Chondrocyte (in vitro differentiated cells): Measurements from ENCODE around the gene ZFP36L2. TPM values are rescaled to one million over a fixed set of nuclear protein-coding genes. Genes with fewer than 3 reads are reported as not detected.

Source experiments
- DNase-seq: peaks from one replicate; pipeline ENCODE4 v3.0.0; 2021; ENCODE audit warnings: mixed read lengths, low spot score
- H3K27ac Mint-ChIP-seq: one replicate; pipeline ENCODE4 v1.8.0; 2021; ENCODE audit warnings: mild to moderate bottlenecking, moderate library complexity, mixed read lengths; ENCODE audit not compliant: unreplicated experiment
- H3K27me3 Mint-ChIP-seq: 2 replicates; pipeline ENCODE4 v1.8.0; 2021; ENCODE audit warnings: low read depth, mixed read lengths
- H3K36me3 Mint-ChIP-seq: 2 replicates; pipeline ENCODE4 v1.8.0; 2021; ENCODE audit warnings: low read depth, mixed read lengths
- H3K4me1 Mint-ChIP-seq: 2 replicates; pipeline ENCODE4 v1.8.0; 2021; ENCODE audit warnings: low read depth, mild to moderate bottlenecking, mixed read lengths
- H3K4me3 Mint-ChIP-seq: one replicate; pipeline ENCODE4 v1.8.0; 2021; ENCODE audit warnings: mild to moderate bottlenecking, moderate library complexity, mixed read lengths; ENCODE audit not compliant: unreplicated experiment
- H3K9me3 Mint-ChIP-seq: 2 replicates; pipeline ENCODE4 v1.8.0; 2021; ENCODE audit warnings: low read depth, mixed read lengths
- total RNA-seq: library from RNA; stranded (reverse); gene quantifications from 3 replicates; pipeline ENCODE4 v1.2.1, GENCODE V29; 2021
- TF ChIP-seq, protein P1 (sequence below): fragments of 200-600 bp; sonication (generic); IDR thresholded peaks from 2 replicates; pipeline ENCODE4 v1.5.0; 2021; ENCODE audit warnings: antibody characterized with exemption, mild to moderate bottlenecking, moderate library complexity

The ZFP36L2 gene
- total RNA-seq, 1 donor from 2014 or later = 98.3 TPM

DNA sequence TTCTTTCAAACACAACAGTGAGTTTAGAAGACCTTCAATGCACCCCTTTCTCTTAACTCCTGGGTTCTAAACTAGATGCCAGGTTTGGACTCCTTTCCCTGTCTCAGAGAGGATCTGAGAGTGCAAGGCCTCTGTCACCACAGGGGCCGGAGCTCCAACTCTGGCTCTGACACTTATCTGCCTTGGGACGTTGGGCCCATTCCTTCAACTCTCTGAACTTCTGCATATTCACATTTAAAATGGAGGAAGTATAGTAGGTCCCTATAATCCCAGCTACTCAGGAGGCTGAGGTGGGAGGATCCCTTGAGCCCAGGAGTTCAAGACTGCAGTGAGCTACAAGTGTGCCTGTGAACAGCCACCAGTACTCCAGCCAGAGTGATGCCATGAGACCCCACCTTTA, 44.1 kb upstream of the ZFP36L2 start:
- DNase-seq = no peak
- Mint-ChIP-seq H3K27ac (peak overlapping the region; percentile 94), H3K27me3 (no peaks in the 10 kb centered on the region), H3K4me1 (peaks cover 75% of the 10 kb centered on the region), H3K4me3 (no peak overlapping the region), H3K9me3 (no peaks in the 10 kb centered on the region), H3K36me3 (peaks cover 2% of the 10 kb centered on the region)
- TF ChIP-seq, protein P1, sequence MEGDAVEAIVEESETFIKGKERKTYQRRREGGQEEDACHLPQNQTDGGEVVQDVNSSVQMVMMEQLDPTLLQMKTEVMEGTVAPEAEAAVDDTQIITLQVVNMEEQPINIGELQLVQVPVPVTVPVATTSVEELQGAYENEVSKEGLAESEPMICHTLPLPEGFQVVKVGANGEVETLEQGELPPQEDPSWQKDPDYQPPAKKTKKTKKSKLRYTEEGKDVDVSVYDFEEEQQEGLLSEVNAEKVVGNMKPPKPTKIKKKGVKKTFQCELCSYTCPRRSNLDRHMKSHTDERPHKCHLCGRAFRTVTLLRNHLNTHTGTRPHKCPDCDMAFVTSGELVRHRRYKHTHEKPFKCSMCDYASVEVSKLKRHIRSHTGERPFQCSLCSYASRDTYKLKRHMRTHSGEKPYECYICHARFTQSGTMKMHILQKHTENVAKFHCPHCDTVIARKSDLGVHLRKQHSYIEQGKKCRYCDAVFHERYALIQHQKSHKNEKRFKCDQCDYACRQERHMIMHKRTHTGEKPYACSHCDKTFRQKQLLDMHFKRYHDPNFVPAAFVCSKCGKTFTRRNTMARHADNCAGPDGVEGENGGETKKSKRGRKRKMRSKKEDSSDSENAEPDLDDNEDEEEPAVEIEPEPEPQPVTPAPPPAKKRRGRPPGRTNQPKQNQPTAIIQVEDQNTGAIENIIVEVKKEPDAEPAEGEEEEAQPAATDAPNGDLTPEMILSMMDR = no peak

DNA sequence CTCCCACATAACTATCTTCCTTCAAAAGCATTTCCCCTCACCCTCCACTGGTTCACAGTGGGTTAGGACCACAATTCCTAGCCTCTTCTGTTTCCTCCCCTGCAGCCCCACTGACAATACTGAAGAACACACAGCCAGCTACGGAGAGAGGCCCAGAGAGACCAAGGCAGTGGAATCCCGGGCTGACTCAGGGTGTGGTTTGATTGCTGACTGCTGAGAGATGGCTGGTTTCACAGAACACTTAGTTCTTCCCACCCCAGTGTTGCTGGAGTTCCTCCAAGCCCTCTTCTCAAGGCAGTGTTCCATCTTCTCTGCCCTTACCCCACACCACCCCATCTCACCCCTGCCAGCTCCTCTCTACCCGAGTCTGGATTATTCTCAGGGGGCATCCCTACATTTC, 43.3 kb upstream of the ZFP36L2 start:
- Mint-ChIP-seq H3K4me3 (peak overlapping the region; percentile 37), H3K4me1 (peaks cover 82% of the 10 kb centered on the region), H3K36me3 (peaks cover 2% of the 10 kb centered on the region), H3K27ac (peak overlapping the region; percentile 94), H3K27me3 (no peaks in the 10 kb centered on the region), H3K9me3 (no peaks in the 10 kb centered on the region)
- DNase-seq = no peak
- TF ChIP-seq, protein P1 = no peak

DNA sequence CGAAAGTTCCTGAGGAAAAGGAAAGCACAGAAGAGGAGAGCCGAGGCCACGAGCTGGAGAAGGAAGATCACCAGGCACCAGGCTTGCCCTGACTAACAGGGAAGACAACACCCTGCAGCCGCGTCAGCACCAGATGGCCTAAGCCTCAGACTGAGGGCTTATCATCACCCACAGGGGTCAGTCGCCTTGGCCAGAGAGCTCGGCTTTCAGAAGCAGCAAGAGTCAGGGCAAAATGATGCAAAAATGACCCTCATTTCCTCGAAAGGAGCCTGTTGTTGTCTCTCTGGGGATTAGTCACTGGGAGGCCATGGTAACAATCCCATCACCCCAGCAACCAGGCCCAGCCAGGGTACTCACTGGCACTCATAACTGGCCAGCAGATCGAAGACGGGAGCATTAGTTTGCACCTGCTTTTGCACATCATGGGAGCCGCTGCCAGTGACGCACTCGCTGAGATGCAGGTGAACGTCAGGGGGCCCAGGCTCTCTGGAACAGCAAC, 42.7 kb upstream of the ZFP36L2 start:
- TF ChIP-seq, protein P1 = peak; percentile 33
- DNase-seq = no peak
- Mint-ChIP-seq H3K36me3 (peaks cover 2% of the 10 kb centered on the region), H3K9me3 (no peaks in the 10 kb centered on the region), H3K27ac (peak overlapping the region; percentile 94), H3K27me3 (no peaks in the 10 kb centered on the region), H3K4me1 (peaks cover 81% of the 10 kb centered on the region), H3K4me3 (peak overlapping the region; percentile 40)

DNA sequence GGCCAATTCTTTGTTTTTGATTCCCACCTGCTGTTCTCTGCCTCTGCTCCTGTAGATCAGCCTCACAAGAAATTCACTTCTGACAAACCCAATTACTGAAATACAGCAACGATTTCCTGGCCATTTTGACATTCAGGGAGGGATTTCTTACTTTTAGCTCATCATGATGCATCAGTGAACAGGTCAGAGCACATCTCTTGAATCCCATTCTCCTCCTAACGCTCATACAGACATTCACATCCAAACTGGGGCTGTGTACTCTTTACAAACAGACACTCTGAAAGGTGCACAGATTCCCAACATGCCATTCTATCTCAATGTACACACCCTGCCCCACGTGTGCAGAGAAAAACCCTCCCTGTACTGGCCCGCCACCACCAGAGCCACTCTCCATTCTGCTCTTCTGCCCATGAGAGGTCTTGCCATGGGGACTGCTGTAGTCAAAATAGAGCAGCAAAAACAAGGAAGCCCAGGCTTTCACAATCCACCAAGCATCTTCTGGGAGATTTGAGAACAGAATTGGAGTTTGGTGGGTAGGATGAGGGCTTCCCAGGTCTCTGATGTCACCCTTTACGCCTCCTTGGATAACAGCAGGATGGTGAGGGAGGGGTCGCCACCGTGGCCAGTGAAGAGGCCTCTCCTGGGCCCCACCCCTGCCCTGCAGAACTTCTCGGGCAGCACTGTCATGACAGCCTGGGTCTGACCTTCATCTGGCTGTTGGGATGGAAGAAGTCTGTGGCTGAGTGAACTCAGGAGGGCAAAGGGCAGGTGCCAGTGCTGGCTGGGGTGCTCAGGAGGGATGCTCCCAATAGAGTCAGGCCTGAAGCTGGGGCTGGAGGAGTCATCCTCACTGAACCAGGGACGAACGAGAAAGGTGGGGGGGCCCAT, 41.9 kb upstream of the ZFP36L2 start:
- no peaks in the 10 kb centered on the region for H3K9me3 Mint-ChIP-seq
- no peak for DNase-seq
- TF ChIP-seq, protein P1 = no peak
- no peaks in the 10 kb centered on the region for H3K27me3 Mint-ChIP-seq
- H3K27ac Mint-ChIP-seq = peak overlapping the region; percentile 94
- peaks cover 2% of the 10 kb centered on the region for H3K36me3 Mint-ChIP-seq
- H3K4me1 Mint-ChIP-seq = peaks cover 78% of the 10 kb centered on the region
- peak overlapping the region; percentile 40 for H3K4me3 Mint-ChIP-seq

DNA sequence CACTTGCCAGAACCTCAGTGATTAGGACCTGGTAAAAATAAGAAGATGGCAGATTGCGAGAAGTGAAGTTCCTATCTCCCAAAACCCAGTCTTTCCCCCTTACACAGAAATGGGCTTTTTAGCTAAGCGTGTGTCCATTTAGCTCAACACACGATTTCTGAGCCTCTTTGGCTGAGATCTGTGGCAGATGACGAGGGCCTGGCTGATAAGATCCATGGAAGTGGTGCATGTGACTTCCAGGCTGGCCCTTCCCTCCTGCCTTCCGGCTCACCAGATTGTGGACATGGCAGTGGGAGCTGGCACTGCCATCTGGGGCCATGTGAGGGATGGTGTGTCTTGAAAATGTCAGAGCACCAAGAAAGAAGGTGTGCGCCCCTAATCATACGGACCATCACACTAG, 41.0 kb upstream of the ZFP36L2 start:
- no peaks in the 10 kb centered on the region for H3K9me3 Mint-ChIP-seq
- DNase-seq = no peak
- H3K27ac Mint-ChIP-seq = no peak overlapping the region
- no peaks in the 10 kb centered on the region for H3K27me3 Mint-ChIP-seq
- no peak overlapping the region for H3K4me3 Mint-ChIP-seq
- H3K4me1 Mint-ChIP-seq = peaks cover 82% of the 10 kb centered on the region
- H3K36me3 Mint-ChIP-seq = peaks cover 5% of the 10 kb centered on the region
- TF ChIP-seq, protein P1 = no peak
